ENCODE measurements around the gene TRIM44. TPM values are rescaled to one million over a fixed set of nuclear protein-coding genes. Genes with fewer than 3 reads are reported as not detected.

Gene TRIM44
- total RNA-seq, 2 experiments from 2014 or later, result 37.4 to 40.1 TPM

DNA sequence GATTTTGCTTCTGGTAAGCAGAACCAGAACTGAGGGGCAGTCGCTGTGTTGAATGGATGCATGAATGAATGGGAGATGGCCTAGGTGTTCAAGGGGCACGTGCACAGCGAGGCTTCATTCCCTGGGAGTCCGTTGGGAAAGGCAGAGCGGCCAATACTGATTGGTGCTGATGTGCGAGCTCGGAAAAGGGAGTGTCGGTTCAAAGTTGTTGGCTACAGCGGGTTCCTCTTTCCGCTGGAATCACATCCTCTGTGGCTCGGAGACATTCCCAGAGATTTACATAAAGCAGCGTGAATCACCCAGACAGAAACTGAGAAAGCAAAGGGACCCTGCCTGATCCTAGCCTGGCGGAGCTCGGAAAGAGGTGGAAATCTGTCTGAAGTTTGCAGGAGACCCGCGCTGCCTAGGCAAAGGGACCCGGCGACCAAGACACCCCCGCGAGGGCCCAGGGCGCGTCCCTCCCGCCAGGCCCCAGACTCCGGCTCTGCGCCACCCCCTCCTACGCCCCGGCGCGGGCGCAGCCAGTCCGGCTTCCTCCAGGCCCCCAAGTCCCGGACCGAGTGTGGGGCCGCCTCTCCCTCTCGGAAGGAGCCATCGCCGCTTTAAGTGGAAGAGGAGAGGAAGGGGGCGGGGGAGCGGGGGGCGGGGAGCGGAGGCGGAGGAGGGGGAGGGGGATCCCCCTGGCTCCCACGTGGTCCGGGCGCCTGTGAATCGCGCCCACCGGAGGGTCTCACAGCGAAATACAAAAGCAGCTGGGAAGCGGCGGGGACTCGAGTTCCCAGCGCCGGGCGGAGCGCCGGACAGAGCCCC, 44.7 kb upstream of the TRIM44 start, which contains the start of gene FJX1:
Gene FJX1 (plus strand): TSS at position 774 of the 810 bp plus-strand sequence. CDS start 177 bp downstream, outside the sequence.
- no peaks in the 10 kb centered on the region for H3K9me3 Mint-ChIP-seq
- TF ChIP-seq, protein P1, sequence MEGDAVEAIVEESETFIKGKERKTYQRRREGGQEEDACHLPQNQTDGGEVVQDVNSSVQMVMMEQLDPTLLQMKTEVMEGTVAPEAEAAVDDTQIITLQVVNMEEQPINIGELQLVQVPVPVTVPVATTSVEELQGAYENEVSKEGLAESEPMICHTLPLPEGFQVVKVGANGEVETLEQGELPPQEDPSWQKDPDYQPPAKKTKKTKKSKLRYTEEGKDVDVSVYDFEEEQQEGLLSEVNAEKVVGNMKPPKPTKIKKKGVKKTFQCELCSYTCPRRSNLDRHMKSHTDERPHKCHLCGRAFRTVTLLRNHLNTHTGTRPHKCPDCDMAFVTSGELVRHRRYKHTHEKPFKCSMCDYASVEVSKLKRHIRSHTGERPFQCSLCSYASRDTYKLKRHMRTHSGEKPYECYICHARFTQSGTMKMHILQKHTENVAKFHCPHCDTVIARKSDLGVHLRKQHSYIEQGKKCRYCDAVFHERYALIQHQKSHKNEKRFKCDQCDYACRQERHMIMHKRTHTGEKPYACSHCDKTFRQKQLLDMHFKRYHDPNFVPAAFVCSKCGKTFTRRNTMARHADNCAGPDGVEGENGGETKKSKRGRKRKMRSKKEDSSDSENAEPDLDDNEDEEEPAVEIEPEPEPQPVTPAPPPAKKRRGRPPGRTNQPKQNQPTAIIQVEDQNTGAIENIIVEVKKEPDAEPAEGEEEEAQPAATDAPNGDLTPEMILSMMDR (IDR thresholded peaks at IDR 0.05), result no peak
- peaks cover 8% of the 10 kb centered on the region for H3K4me1 Mint-ChIP-seq (ENCODE audit: low read depth)
- ATAC-seq (peak; percentile 19), DNase-seq (peak; percentile 34)
- ChIA-PET CTCF (interaction anchor here (0.7 to 3.9 kb wide), 5 partner anchors 59 to 1223 kb away, joined by 3 to 22 read pairs (median 3); no protein-coding TSS in a partner anchor), POLR2A (no interaction called here)
- peaks cover 49% of the 10 kb centered on the region for H3K27me3 Mint-ChIP-seq
- H3K27ac Mint-ChIP-seq, result no peak within 1 kb of the TSS
- H3K36me3 Mint-ChIP-seq (ENCODE audit: low read depth), result no peaks in the 10 kb centered on the region
- H3K4me3 Mint-ChIP-seq, result peak within 1 kb of the TSS; percentile 66
- intact Hi-C loops (cut with micrococcal nuclease), result loop anchor here (2.0 to 5.0 kb wide), 2 partner anchors 203 to 649 kb away; no protein-coding TSS in a partner anchor

DNA sequence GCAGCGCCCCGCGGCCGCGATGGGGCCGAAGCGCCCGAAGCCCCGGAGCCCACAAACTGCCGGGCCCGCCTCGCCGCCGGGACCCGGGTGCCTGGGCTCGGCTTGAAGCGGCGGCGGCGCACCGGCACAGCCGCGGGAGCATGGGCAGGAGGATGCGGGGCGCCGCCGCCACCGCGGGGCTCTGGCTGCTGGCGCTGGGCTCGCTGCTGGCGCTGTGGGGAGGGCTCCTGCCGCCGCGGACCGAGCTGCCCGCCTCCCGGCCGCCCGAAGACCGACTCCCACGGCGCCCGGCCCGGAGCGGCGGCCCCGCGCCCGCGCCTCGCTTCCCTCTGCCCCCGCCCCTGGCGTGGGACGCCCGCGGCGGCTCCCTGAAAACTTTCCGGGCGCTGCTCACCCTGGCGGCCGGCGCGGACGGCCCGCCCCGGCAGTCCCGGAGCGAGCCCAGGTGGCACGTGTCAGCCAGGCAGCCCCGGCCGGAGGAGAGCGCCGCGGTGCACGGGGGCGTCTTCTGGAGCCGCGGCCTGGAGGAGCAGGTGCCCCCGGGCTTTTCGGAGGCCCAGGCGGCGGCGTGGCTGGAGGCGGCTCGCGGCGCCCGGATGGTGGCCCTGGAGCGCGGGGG, 44.0 kb upstream of the TRIM44 start:
- Mint-ChIP-seq H3K9me3 (no peaks in the 10 kb centered on the region), H3K36me3 (ENCODE audit: low read depth) (no peaks in the 10 kb centered on the region), H3K4me1 (ENCODE audit: low read depth) (peaks cover 8% of the 10 kb centered on the region), H3K4me3 (peak overlapping the region; percentile 66), H3K27ac (no peak overlapping the region), H3K27me3 (peaks cover 49% of the 10 kb centered on the region)
- CTCF ChIA-PET, result interaction anchor here (1.1 to 3.9 kb wide), 5 partner anchors 12 to 648 kb away, joined by 3 to 22 read pairs (median 3); no protein-coding TSS in a partner anchor
- DNase-seq (no peak), ATAC-seq (peak; percentile 47)
- intact Hi-C loops (cut with micrococcal nuclease), result loop anchor here (5.0 kb wide), 1 partner anchor 649 kb away; no protein-coding TSS in a partner anchor
- POLR2A ChIA-PET, result no interaction called here
- TF ChIP-seq, protein P1 (IDR thresholded peaks at IDR 0.05), result no peak

DNA sequence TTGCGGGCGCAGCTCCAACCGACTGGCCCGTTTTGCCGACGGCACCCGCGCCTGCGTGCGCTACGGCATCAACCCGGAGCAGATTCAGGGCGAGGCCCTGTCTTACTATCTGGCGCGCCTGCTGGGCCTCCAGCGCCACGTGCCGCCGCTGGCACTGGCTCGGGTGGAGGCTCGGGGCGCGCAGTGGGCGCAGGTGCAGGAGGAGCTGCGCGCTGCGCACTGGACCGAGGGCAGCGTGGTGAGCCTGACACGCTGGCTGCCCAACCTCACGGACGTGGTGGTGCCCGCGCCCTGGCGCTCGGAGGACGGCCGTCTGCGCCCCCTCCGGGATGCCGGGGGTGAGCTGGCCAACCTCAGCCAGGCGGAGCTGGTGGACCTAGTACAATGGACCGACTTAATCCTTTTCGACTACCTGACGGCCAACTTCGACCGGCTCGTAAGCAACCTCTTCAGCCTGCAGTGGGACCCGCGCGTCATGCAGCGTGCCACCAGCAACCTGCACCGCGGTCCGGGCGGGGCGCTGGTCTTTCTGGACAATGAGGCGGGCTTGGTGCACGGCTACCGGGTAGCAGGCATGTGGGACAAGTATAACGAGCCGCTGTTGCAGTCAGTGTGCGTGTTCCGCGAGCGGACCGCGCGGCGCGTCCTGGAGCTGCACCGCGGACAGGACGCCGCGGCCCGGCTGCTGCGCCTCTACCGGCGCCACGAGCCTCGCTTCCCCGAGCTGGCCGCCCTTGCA, 43.3 kb upstream of the TRIM44 start:
- peak; percentile 60 for ATAC-seq
- H3K27me3 Mint-ChIP-seq, result peaks cover 53% of the 10 kb centered on the region
- POLR2A ChIA-PET, result interaction anchor here (0.6 kb wide), 1 partner anchor 325 kb away, joined by 3 read pairs; the partner anchor contains the start of gene LDLRAD3
- peaks cover 8% of the 10 kb centered on the region for H3K4me1 Mint-ChIP-seq (ENCODE audit: low read depth)
- no peak overlapping the region for H3K27ac Mint-ChIP-seq
- CTCF ChIA-PET, result interaction anchor here (1.0 to 3.9 kb wide), 8 partner anchors 10 to 648 kb away, joined by 3 to 22 read pairs (median 3); no protein-coding TSS in a partner anchor
- peak; percentile 42 for DNase-seq
- TF ChIP-seq, protein P1 (IDR thresholded peaks at IDR 0.05), result no peak
- intact Hi-C loops (cut with micrococcal nuclease), result loop anchor here (5.0 kb wide), 1 partner anchor 648 kb away; no protein-coding TSS in a partner anchor
- H3K4me3 Mint-ChIP-seq, result peak overlapping the region; percentile 66
- no peaks in the 10 kb centered on the region for H3K9me3 Mint-ChIP-seq
- H3K36me3 Mint-ChIP-seq (ENCODE audit: low read depth), result no peaks in the 10 kb centered on the region

DNA sequence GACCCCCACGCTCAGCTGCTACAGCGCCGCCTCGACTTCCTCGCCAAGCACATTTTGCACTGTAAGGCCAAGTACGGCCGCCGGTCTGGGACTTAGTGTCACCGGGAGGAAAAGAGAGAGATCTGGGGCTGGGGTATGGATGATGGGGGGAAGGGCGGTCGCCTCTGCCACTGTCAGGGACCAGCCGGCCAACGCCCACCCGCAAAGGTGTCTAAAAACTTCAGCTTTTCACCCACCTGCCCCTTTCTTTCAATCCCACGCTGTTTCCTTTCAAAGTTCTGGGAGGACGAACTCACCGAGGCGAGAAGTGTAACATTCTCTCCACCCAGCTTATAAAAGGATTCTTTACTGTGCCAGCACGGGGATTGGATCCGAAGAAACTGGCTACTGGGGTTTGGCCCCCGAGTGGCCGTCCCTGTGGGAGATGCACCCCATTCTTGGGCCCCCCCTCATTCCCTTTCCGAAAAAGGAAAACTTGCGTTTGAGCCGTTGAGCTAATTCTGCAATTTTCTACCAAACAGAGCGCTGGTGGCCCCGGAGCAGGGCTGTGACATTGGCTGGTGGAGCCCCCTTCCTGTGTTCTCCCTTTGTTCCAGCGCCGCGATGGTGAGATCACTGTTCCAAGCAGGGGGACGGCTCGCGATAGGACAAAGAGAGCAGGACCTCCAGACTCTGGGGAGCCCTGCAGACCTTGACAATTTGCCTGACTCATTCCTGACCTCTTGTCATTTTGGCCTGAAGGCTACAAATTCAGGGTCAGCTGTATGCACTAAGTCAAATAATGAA, 42.5 kb upstream of the TRIM44 start:
- TF ChIP-seq, protein P1 (IDR thresholded peaks at IDR 0.05), result no peak
- peaks cover 55% of the 10 kb centered on the region for H3K27me3 Mint-ChIP-seq
- no peak for ATAC-seq
- CTCF ChIA-PET, result interaction anchor here (1.0 to 3.9 kb wide), 8 partner anchors 9 to 647 kb away, joined by 3 to 22 read pairs (median 3); no protein-coding TSS in a partner anchor
- H3K27ac Mint-ChIP-seq, result no peak overlapping the region
- DNase-seq, result peak; percentile 23
- POLR2A ChIA-PET, result interaction anchor here (0.6 kb wide), 1 partner anchor 324 kb away, joined by 3 read pairs; the partner anchor contains the start of gene LDLRAD3
- intact Hi-C loops (cut with micrococcal nuclease), result loop anchor here (5.0 kb wide), 1 partner anchor 647 kb away; no protein-coding TSS in a partner anchor
- H3K9me3 Mint-ChIP-seq, result no peaks in the 10 kb centered on the region
- H3K36me3 Mint-ChIP-seq (ENCODE audit: low read depth), result no peaks in the 10 kb centered on the region
- H3K4me3 Mint-ChIP-seq, result peak overlapping the region; percentile 66
- H3K4me1 Mint-ChIP-seq (ENCODE audit: low read depth), result peaks cover 8% of the 10 kb centered on the region

All from activated CD8-positive, alpha-beta T cell treated with anti-CD3 and anti-CD28 coated beads for 36 hours (primary cell).